Measurements from ENCODE around the gene ULBP3. TPM values are rescaled to one million over a fixed set of nuclear protein-coding genes. Genes with fewer than 3 reads are reported as not detected.
"Not testable (repeated sequence)": the region's sequence is repeated elsewhere in the genome, so short reads cannot be mapped to it uniquely, and the experiment has no call there.

The ULBP3 gene
- polyA plus RNA-seq, 1 donor = 1.8 TPM

- not testable (repeated sequence) for DNase-seq
- WGBS (ENCODE audit: insufficient coverage, low lambda C conversion rate) = no CpG with 5 or more reads among the region's 7 CpGs
These were observed 8.9 kb downstream of the ULBP3 start for GRCh38 chr6:150059973-150060372.

GRCh38 chr6:150058986-150059385, 9.9 kb downstream of the ULBP3 start:
- WGBS (ENCODE audit: insufficient coverage, low lambda C conversion rate) = 92% methylated on average over 3 of the region's 6 CpGs

More at GRCh38 chr6:150059973-150060372, 8.9 kb downstream of the ULBP3 start:
- H3K4me1 ChIP-seq (ENCODE audit: control insufficient read depth, insufficient read depth, low read length); H3K4me3 ChIP-seq (ENCODE audit: low read length); H3K27ac ChIP-seq (ENCODE audit: low read length); H3K36me3 ChIP-seq (ENCODE audit: control insufficient read depth, insufficient read depth, low read length); H3K9me3 ChIP-seq (ENCODE audit: control insufficient read depth, low read depth, low read length): not testable (repeated sequence)
- H3K27me3 ChIP-seq (ENCODE audit: control insufficient read depth, insufficient read depth, low read length) = peaks cover 27% of the 10 kb centered on the region

GRCh38 chr6:150058231-150058792, 10.6 kb downstream of the ULBP3 start:
- H3K27ac ChIP-seq (ENCODE audit: low read length) = no peak overlapping the region
- no peaks in the 10 kb centered on the region for H3K9me3 ChIP-seq (ENCODE audit: control insufficient read depth, low read depth, low read length)
- H3K4me3 ChIP-seq (ENCODE audit: low read length) = no peak overlapping the region
- WGBS (ENCODE audit: insufficient coverage, low lambda C conversion rate) = no CpG with 5 or more reads among the region's 14 CpGs
- H3K36me3 ChIP-seq (ENCODE audit: control insufficient read depth, insufficient read depth, low read length) = no peaks in the 10 kb centered on the region
- no peak for DNase-seq
- peaks cover 44% of the 10 kb centered on the region for H3K27me3 ChIP-seq (ENCODE audit: control insufficient read depth, insufficient read depth, low read length)
- no peaks in the 10 kb centered on the region for H3K4me1 ChIP-seq (ENCODE audit: control insufficient read depth, insufficient read depth, low read length)

More at GRCh38 chr6:150058986-150059385, 9.9 kb downstream of the ULBP3 start:
- H3K27ac ChIP-seq (ENCODE audit: low read length) = no peak overlapping the region
- H3K27me3 ChIP-seq (ENCODE audit: control insufficient read depth, insufficient read depth, low read length) = peaks cover 37% of the 10 kb centered on the region
- H3K9me3 ChIP-seq (ENCODE audit: control insufficient read depth, low read depth, low read length) = no peaks in the 10 kb centered on the region
- H3K4me1 ChIP-seq (ENCODE audit: control insufficient read depth, insufficient read depth, low read length) = no peaks in the 10 kb centered on the region
- no peak for DNase-seq
- no peak overlapping the region for H3K4me3 ChIP-seq (ENCODE audit: low read length)
- H3K36me3 ChIP-seq (ENCODE audit: control insufficient read depth, insufficient read depth, low read length) = no peaks in the 10 kb centered on the region

GRCh38 chr6:150057501-150057951, 11.4 kb downstream of the ULBP3 start:
- WGBS (ENCODE audit: insufficient coverage, low lambda C conversion rate) = no CpG with 5 or more reads among the region's 29 CpGs
- no peak overlapping the region for H3K4me3 ChIP-seq (ENCODE audit: low read length)

GRCh38 chr6:150056916-150057315, 12.0 kb downstream of the ULBP3 start:
- Histone ChIP-seq H3K27me3 (ENCODE audit: control insufficient read depth, insufficient read depth, low read length) (peaks cover 58% of the 10 kb centered on the region), H3K9me3 (ENCODE audit: control insufficient read depth, low read depth, low read length) (no peaks in the 10 kb centered on the region), H3K4me1 (ENCODE audit: control insufficient read depth, insufficient read depth, low read length) (no peaks in the 10 kb centered on the region), H3K27ac (ENCODE audit: low read length) (no peak overlapping the region), H3K36me3 (ENCODE audit: control insufficient read depth, insufficient read depth, low read length) (no peaks in the 10 kb centered on the region), H3K4me3 (ENCODE audit: low read length) (no peak overlapping the region)
- no CpG with 5 or more reads among the region's 4 CpGs for WGBS (ENCODE audit: insufficient coverage, low lambda C conversion rate)
- no peak for DNase-seq

More at GRCh38 chr6:150057501-150057951, 11.4 kb downstream of the ULBP3 start:
- no peak overlapping the region for H3K27ac ChIP-seq (ENCODE audit: low read length)
- peaks cover 52% of the 10 kb centered on the region for H3K27me3 ChIP-seq (ENCODE audit: control insufficient read depth, insufficient read depth, low read length)
- no peak for DNase-seq
- H3K36me3 ChIP-seq (ENCODE audit: control insufficient read depth, insufficient read depth, low read length) = no peaks in the 10 kb centered on the region
- H3K9me3 ChIP-seq (ENCODE audit: control insufficient read depth, low read depth, low read length) = no peaks in the 10 kb centered on the region
- H3K4me1 ChIP-seq (ENCODE audit: control insufficient read depth, insufficient read depth, low read length) = no peaks in the 10 kb centered on the region

- no peak overlapping the region for H3K27ac ChIP-seq (ENCODE audit: low read length)
- DNase-seq = no peak
- no peaks in the 10 kb centered on the region for H3K4me1 ChIP-seq (ENCODE audit: control insufficient read depth, insufficient read depth, low read length)
- H3K9me3 ChIP-seq (ENCODE audit: control insufficient read depth, low read depth, low read length) = no peaks in the 10 kb centered on the region
- H3K36me3 ChIP-seq (ENCODE audit: control insufficient read depth, insufficient read depth, low read length) = no peaks in the 10 kb centered on the region
- WGBS (ENCODE audit: insufficient coverage, low lambda C conversion rate) = no CpG with 5 or more reads among the region's 12 CpGs
- peaks cover 60% of the 10 kb centered on the region for H3K27me3 ChIP-seq (ENCODE audit: control insufficient read depth, insufficient read depth, low read length)
- H3K4me3 ChIP-seq (ENCODE audit: low read length) = no peak overlapping the region
These were observed 12.8 kb downstream of the ULBP3 start for GRCh38 chr6:150056156-150056555.

GRCh38 chr6:150055131-150055530, 13.8 kb downstream of the ULBP3 start:
- no peak for DNase-seq
- H3K9me3 ChIP-seq (ENCODE audit: control insufficient read depth, low read depth, low read length) = no peaks in the 10 kb centered on the region
- peaks cover 66% of the 10 kb centered on the region for H3K27me3 ChIP-seq (ENCODE audit: control insufficient read depth, insufficient read depth, low read length)
- WGBS (ENCODE audit: insufficient coverage, low lambda C conversion rate) = 83% methylated on average over 1 of the region's 10 CpGs
- no peaks in the 10 kb centered on the region for H3K4me1 ChIP-seq (ENCODE audit: control insufficient read depth, insufficient read depth, low read length)
- no peak overlapping the region for H3K4me3 ChIP-seq (ENCODE audit: low read length)
- H3K27ac ChIP-seq (ENCODE audit: low read length) = no peak overlapping the region
- H3K36me3 ChIP-seq (ENCODE audit: control insufficient read depth, insufficient read depth, low read length) = no peaks in the 10 kb centered on the region

- WGBS (ENCODE audit: insufficient coverage, low lambda C conversion rate) = no CpG with 5 or more reads among the region's 11 CpGs
- Histone ChIP-seq H3K27ac (ENCODE audit: low read length) (no peak overlapping the region), H3K9me3 (ENCODE audit: control insufficient read depth, low read depth, low read length) (no peaks in the 10 kb centered on the region), H3K4me1 (ENCODE audit: control insufficient read depth, insufficient read depth, low read length) (no peaks in the 10 kb centered on the region), H3K4me3 (ENCODE audit: low read length) (no peak overlapping the region), H3K27me3 (ENCODE audit: control insufficient read depth, insufficient read depth, low read length) (peaks cover 66% of the 10 kb centered on the region), H3K36me3 (ENCODE audit: control insufficient read depth, insufficient read depth, low read length) (no peaks in the 10 kb centered on the region)
- DNase-seq = no peak
These were observed 15.5 kb downstream of the ULBP3 start for GRCh38 chr6:150053450-150053849.

- H3K27ac ChIP-seq (ENCODE audit: low read length) = no peak overlapping the region
- no peaks in the 10 kb centered on the region for H3K4me1 ChIP-seq (ENCODE audit: control insufficient read depth, insufficient read depth, low read length)
- H3K9me3 ChIP-seq (ENCODE audit: control insufficient read depth, low read depth, low read length) = no peaks in the 10 kb centered on the region
- H3K27me3 ChIP-seq (ENCODE audit: control insufficient read depth, insufficient read depth, low read length) = peaks cover 59% of the 10 kb centered on the region
- WGBS (ENCODE audit: insufficient coverage, low lambda C conversion rate) = no CpG with 5 or more reads among the region's 4 CpGs
- DNase-seq = no peak
- H3K36me3 ChIP-seq (ENCODE audit: control insufficient read depth, insufficient read depth, low read length) = no peaks in the 10 kb centered on the region
- no peak overlapping the region for H3K4me3 ChIP-seq (ENCODE audit: low read length)
These were observed 18.1 kb downstream of the ULBP3 start for GRCh38 chr6:150050846-150051245.

GRCh38 chr6:150048099-150048498, 20.8 kb downstream of the ULBP3 start:
- Histone ChIP-seq H3K4me1 (ENCODE audit: control insufficient read depth, insufficient read depth, low read length) (no peaks in the 10 kb centered on the region), H3K27me3 (ENCODE audit: control insufficient read depth, insufficient read depth, low read length) (peaks cover 53% of the 10 kb centered on the region), H3K27ac (ENCODE audit: low read length) (no peak overlapping the region), H3K4me3 (ENCODE audit: low read length) (no peak overlapping the region), H3K9me3 (ENCODE audit: control insufficient read depth, low read depth, low read length) (no peaks in the 10 kb centered on the region), H3K36me3 (ENCODE audit: control insufficient read depth, insufficient read depth, low read length) (no peaks in the 10 kb centered on the region)
- 100% methylated on average over 1 of the region's 4 CpGs for WGBS (ENCODE audit: insufficient coverage, low lambda C conversion rate)
- no peak for DNase-seq

- no peaks in the 10 kb centered on the region for H3K4me1 ChIP-seq (ENCODE audit: control insufficient read depth, insufficient read depth, low read length)
- H3K4me3 ChIP-seq (ENCODE audit: low read length) = no peak overlapping the region
- H3K27ac ChIP-seq (ENCODE audit: low read length) = no peak overlapping the region
- H3K36me3 ChIP-seq (ENCODE audit: control insufficient read depth, insufficient read depth, low read length) = no peaks in the 10 kb centered on the region
- H3K27me3 ChIP-seq (ENCODE audit: control insufficient read depth, insufficient read depth, low read length) = peaks cover 49% of the 10 kb centered on the region
- WGBS (ENCODE audit: insufficient coverage, low lambda C conversion rate) = no CpG with 5 or more reads among the region's 1 CpG
- no peaks in the 10 kb centered on the region for H3K9me3 ChIP-seq (ENCODE audit: control insufficient read depth, low read depth, low read length)
- no peak for DNase-seq
These were observed 22.0 kb downstream of the ULBP3 start for GRCh38 chr6:150046943-150047342.
